ENCODE measurements around the gene PRR14. TPM values are rescaled to one million over a fixed set of nuclear protein-coding genes. Genes with fewer than 3 reads are reported as not detected.

PRR14 gene
- total and polyA plus RNA-seq, 4 donors = 7.5 to 13.5 (median 8.9) TPM

- H3K36me3 ChIP-seq (ENCODE audit: control insufficient read depth in 4 of 4, insufficient read depth in 3 of 4, low read depth in 1 of 4, low read length in 3 of 4) = no peaks in the 10 kb centered on the region
- no peak overlapping the region for H3K27ac ChIP-seq (ENCODE audit: low read depth in 1 of 2, low read length in 2 of 2)
- no peaks in the 10 kb centered on the region for H3K9me3 ChIP-seq (ENCODE audit: control insufficient read depth in 4 of 4, low read length in 3 of 4)
- no peak overlapping the region for H3K4me3 ChIP-seq (ENCODE audit: low read depth in 1 of 3, low read length in 3 of 3)
- H3K4me1 ChIP-seq (ENCODE audit: control insufficient read depth in 4 of 4, insufficient read depth in 4 of 4, low read length in 3 of 4) = peaks cover 0 to 2% (median 0%) of the 10 kb centered on the region in 4 donors
- WGBS = 86% methylated on average over 4 of the region's 4 CpGs
- no peak for DNase-seq (ENCODE audit: low spot score)
- no peaks in the 10 kb centered on the region for H3K27me3 ChIP-seq (ENCODE audit: control insufficient read depth in 4 of 4, insufficient read depth in 4 of 4, low read length in 3 of 4)
- no peak overlapping the region for H3K9ac ChIP-seq (ENCODE audit: low read depth in 1 of 2, low read length in 2 of 2)
- no peak for TF ChIP-seq NR2F2 (IDR thresholded peaks at IDR 0.05)
- TF ChIP-seq RAD21 (IDR thresholded peaks at IDR 0.05) = no peak
- no peak for TF ChIP-seq RXRA (IDR thresholded peaks at IDR 0.05)
- no peak for TF ChIP-seq TAF1 (conservative IDR thresholded peaks at IDR 0.05)
- no peak for TF ChIP-seq JUND (IDR thresholded peaks at IDR 0.05)
- TF ChIP-seq ZBTB33 (IDR thresholded peaks at IDR 0.05) = no peak
- no peak for TF ChIP-seq MAX (IDR thresholded peaks at IDR 0.05)
- no peak for TF ChIP-seq FOXA2 (IDR thresholded peaks at IDR 0.05)
- TF ChIP-seq SP1 (IDR thresholded peaks at IDR 0.05) = no peak
- no peak for TF ChIP-seq EGR1 (IDR thresholded peaks at IDR 0.05; ENCODE audit: low read depth in 2 of 2)
- no peak for TF ChIP-seq CTCF (IDR thresholded peaks at IDR 0.05; ENCODE audit: low read depth, low read length, missing input control)
- no peak for TF ChIP-seq FOXA1 (IDR thresholded peaks at IDR 0.05)
Measured at GRCh38 chr16:30691907-30692306, 41.1 kb downstream of the PRR14 start.

- H3K27ac ChIP-seq (ENCODE audit: low read depth in 1 of 2, low read length in 2 of 2) = no peak overlapping the region
- no peak for TF ChIP-seq RXRA (IDR thresholded peaks at IDR 0.05)
- TF ChIP-seq TAF1 (conservative IDR thresholded peaks at IDR 0.05) = no peak
- TF ChIP-seq HNF4G (IDR thresholded peaks at IDR 0.05) = no peak
- no peak for TF ChIP-seq GABPA (IDR thresholded peaks at IDR 0.05 in 1 of 2, conservative IDR thresholded peaks at IDR 0.05 in 1 of 2)
- no peak for TF ChIP-seq ZBTB33 (IDR thresholded peaks at IDR 0.05)
- TF ChIP-seq FOXA1 (IDR thresholded peaks at IDR 0.05) = no peak
- TF ChIP-seq SP1 (IDR thresholded peaks at IDR 0.05) = no peak
- no peak for TF ChIP-seq EGR1 (IDR thresholded peaks at IDR 0.05; ENCODE audit: low read depth in 2 of 2)
- no peak for TF ChIP-seq ATF3 (IDR thresholded peaks at IDR 0.05)
- no peak for TF ChIP-seq REST (IDR thresholded peaks at IDR 0.05)
- TF ChIP-seq JUND (IDR thresholded peaks at IDR 0.05) = no peak
- TF ChIP-seq FOXA2 (IDR thresholded peaks at IDR 0.05) = no peak
- TF ChIP-seq HNF4A (conservative IDR thresholded peaks at IDR 0.05) = no peak
- no peaks in the 10 kb centered on the region for H3K27me3 ChIP-seq (ENCODE audit: control insufficient read depth in 4 of 4, insufficient read depth in 4 of 4, low read length in 3 of 4)
- 83% methylated on average over 10 of the region's 10 CpGs for WGBS
- H3K9me3 ChIP-seq (ENCODE audit: control insufficient read depth in 4 of 4, low read length in 3 of 4) = no peaks in the 10 kb centered on the region
- H3K9ac ChIP-seq (ENCODE audit: low read depth in 1 of 2, low read length in 2 of 2) = no peak overlapping the region
- no peak for DNase-seq (ENCODE audit: low spot score)
- H3K4me1 ChIP-seq (ENCODE audit: control insufficient read depth in 4 of 4, insufficient read depth in 4 of 4, low read length in 3 of 4) = peaks cover 0 to 5% (median 5%) of the 10 kb centered on the region in 4 donors
- H3K36me3 ChIP-seq (ENCODE audit: control insufficient read depth in 4 of 4, insufficient read depth in 3 of 4, low read depth in 1 of 4, low read length in 3 of 4) = no peaks in the 10 kb centered on the region
- no peak overlapping the region for H3K4me3 ChIP-seq (ENCODE audit: low read depth in 1 of 3, low read length in 3 of 3)
Measured at GRCh38 chr16:30692396-30693064, 41.8 kb downstream of the PRR14 start.
